Colonic mucosa (tissue), 4 donors: ENCODE results near the gene ADH5. TPM values are rescaled to one million over a fixed set of nuclear protein-coding genes. Genes with fewer than 3 reads are reported as not detected.

Source experiments
- DNase-seq: peaks from one replicate; pipeline ENCODE4 v3.0.0-alpha.2; 2020
- H3K27ac ChIP-seq: fragments of 200-600 bp; one replicate; pipeline ENCODE4 v1.8.0; 2021
- H3K27me3 ChIP-seq: fragments of 200-600 bp; one replicate; pipeline ENCODE4 v1.8.0; 2021
- H3K36me3 ChIP-seq: fragments of 200-600 bp; one replicate; pipeline ENCODE4 v1.8.0; 2021
- H3K4me1 ChIP-seq: fragments of 200-600 bp; one replicate; pipeline ENCODE4 v1.8.0; 2021; ENCODE audit warnings: mild to moderate bottlenecking
- H3K4me3 ChIP-seq: fragments of 200-600 bp; one replicate; pipeline ENCODE4 v1.8.0; 2021
- H3K9ac ChIP-seq, 2 donors: one replicate each; pipeline ENCODE4 v1.7.0; 2013; ENCODE audit warnings: control low read depth in 2 of 2, low read depth in 2 of 2, low read length in 2 of 2
- H3K9me3 ChIP-seq: fragments of 200-600 bp; one replicate; pipeline ENCODE4 v1.8.0; 2021
- intact Hi-C: fragments of 100-400 bp; cut with DNase I; formaldehyde crosslinking; loops from one replicate; pipeline ENCODE4 v1.14.1; 2022
- total RNA-seq, 2 donors: library from RNA; stranded (reverse); fragmentation: NEBNext Ultra II Directional in 1 of 2; extraction: Animal tissue kit (Norgen Biotek cat#: 25700) in 1 of 2; gene quantifications; one replicate each; pipeline ENCODE4 v1.2.1, GENCODE V29; 2021
- TF ChIP-seq, protein P1 (sequence below): fragments of 200-600 bp; IDR thresholded peaks from one replicate; pipeline ENCODE4 v1.8.0; 2022; ENCODE audit warnings: antibody characterized with exemption, mild to moderate bottlenecking
- donor health status: healthy.
- donor health status: DM: no; HTN: no; CAD: no.
- donor health status: DM: no; HTN: no; CAD: no.

Gene ADH5
- total RNA-seq, 2 donors from 2014 or later, result 165 to 240 TPM

- H3K27me3 ChIP-seq, result no peaks in the 10 kb centered on the region
- DNase-seq, result no peak
- no peak overlapping the region for H3K4me3 ChIP-seq
- H3K27ac ChIP-seq, result no peak overlapping the region
- TF ChIP-seq, protein P1, sequence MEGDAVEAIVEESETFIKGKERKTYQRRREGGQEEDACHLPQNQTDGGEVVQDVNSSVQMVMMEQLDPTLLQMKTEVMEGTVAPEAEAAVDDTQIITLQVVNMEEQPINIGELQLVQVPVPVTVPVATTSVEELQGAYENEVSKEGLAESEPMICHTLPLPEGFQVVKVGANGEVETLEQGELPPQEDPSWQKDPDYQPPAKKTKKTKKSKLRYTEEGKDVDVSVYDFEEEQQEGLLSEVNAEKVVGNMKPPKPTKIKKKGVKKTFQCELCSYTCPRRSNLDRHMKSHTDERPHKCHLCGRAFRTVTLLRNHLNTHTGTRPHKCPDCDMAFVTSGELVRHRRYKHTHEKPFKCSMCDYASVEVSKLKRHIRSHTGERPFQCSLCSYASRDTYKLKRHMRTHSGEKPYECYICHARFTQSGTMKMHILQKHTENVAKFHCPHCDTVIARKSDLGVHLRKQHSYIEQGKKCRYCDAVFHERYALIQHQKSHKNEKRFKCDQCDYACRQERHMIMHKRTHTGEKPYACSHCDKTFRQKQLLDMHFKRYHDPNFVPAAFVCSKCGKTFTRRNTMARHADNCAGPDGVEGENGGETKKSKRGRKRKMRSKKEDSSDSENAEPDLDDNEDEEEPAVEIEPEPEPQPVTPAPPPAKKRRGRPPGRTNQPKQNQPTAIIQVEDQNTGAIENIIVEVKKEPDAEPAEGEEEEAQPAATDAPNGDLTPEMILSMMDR, result no peak
- intact Hi-C loops, result no loop called here
- peaks cover 14% of the 10 kb centered on the region for H3K4me1 ChIP-seq
- H3K36me3 ChIP-seq, result no peaks in the 10 kb centered on the region
- H3K9ac ChIP-seq, result no peak overlapping the region
- no peaks in the 10 kb centered on the region for H3K9me3 ChIP-seq
These were observed 66.0 kb downstream of the ADH5 start for GRCh38 chr4:99022566-99022965.

- no peak for DNase-seq
- intact Hi-C loops, result no loop called here
- Histone ChIP-seq H3K4me1 (peaks cover 14% of the 10 kb centered on the region), H3K4me3 (no peak overlapping the region), H3K36me3 (no peaks in the 10 kb centered on the region), H3K27me3 (no peaks in the 10 kb centered on the region), H3K27ac (no peak overlapping the region), H3K9ac (no peak overlapping the region), H3K9me3 (no peaks in the 10 kb centered on the region)
- TF ChIP-seq, protein P1, result no peak
These were observed 67.2 kb downstream of the ADH5 start for GRCh38 chr4:99021386-99021785.

Other genes with a start within 250 kb of the ADH5 start
- 100 to 1,000 TPM in 1 of 2 donors, 10 to 100 TPM in 1; 99.4 to 123 TPM for gene EIF4E, start 159.7 kb downstream of the ADH5 start, total RNA-seq
- 10 to 100 TPM; 66.2 to 69.3 TPM for gene METAP1, start 93.1 kb downstream of the ADH5 start, total RNA-seq
- 1 to 10 TPM in 1 of 2 donors, under 1 TPM in 1; 0.82 to 1.5 TPM for gene ADH4, start 55.5 kb upstream of the ADH5 start, total RNA-seq
- gene ADH6, start 130.5 kb upstream of the ADH5 start, total RNA-seq, result 10 to 100 TPM; 17.6 to 24.5 TPM
- gene ADH1A, start 202.2 kb upstream of the ADH5 start, total RNA-seq, result under 1 TPM; 0.16 to 0.17 TPM
- gene ADH1B, start 232.6 kb upstream of the ADH5 start, total RNA-seq, result 10 to 100 TPM; 46.1 to 62.3 TPM